RWPE1 (cell line): ENCODE results near the gene LGALS7.
A peak's percentile ranks its signal among the peaks of the same experiment; 100 is the strongest.

Experiments
- CTCF ChIA-PET: fragments of 350-600 bp; sonication (Branson Sonifier 250); formaldehyde crosslinking; extraction: SDS; loops from one replicate; lab custom pipeline; 2021; lab: Yijun Ruan, JAX
- POLR2A ChIA-PET: fragments of 400-600 bp; formaldehyde crosslinking; extraction: SDS; loops from one replicate; lab custom pipeline; 2020; ENCODE audit warnings: antibody characterized with exemption; ENCODE audit not compliant: low non-redundant PET; lab: Yijun Ruan, JAX
- DNase-seq: peaks from one replicate; pipeline ENCODE4 v3.0.0; 2012; ENCODE audit warnings: low spot score
- H3K27ac ChIP-seq: fragments of 450-650 bp; 2 replicates; pipeline ENCODE4 v1.5.1; 2017
- TF ChIP-seq, protein P1 (sequence below): fragments of 450-650 bp; conservative IDR thresholded peaks from 2 replicates; pipeline ENCODE4 v1.5.1; 2017; ENCODE audit warnings: low read depth, mild to moderate bottlenecking

LGALS7 gene

GRCh38 chr19:38741670-38742069 is 31.6 kb downstream of the LGALS7 start:
- TF ChIP-seq, protein P1, sequence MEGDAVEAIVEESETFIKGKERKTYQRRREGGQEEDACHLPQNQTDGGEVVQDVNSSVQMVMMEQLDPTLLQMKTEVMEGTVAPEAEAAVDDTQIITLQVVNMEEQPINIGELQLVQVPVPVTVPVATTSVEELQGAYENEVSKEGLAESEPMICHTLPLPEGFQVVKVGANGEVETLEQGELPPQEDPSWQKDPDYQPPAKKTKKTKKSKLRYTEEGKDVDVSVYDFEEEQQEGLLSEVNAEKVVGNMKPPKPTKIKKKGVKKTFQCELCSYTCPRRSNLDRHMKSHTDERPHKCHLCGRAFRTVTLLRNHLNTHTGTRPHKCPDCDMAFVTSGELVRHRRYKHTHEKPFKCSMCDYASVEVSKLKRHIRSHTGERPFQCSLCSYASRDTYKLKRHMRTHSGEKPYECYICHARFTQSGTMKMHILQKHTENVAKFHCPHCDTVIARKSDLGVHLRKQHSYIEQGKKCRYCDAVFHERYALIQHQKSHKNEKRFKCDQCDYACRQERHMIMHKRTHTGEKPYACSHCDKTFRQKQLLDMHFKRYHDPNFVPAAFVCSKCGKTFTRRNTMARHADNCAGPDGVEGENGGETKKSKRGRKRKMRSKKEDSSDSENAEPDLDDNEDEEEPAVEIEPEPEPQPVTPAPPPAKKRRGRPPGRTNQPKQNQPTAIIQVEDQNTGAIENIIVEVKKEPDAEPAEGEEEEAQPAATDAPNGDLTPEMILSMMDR, result no peak
- CTCF ChIA-PET, result interaction anchor here (0.7 kb wide), 1 partner anchor 663 kb away, joined by 3 read pairs; no protein-coding TSS in a partner anchor
- POLR2A ChIA-PET, result no interaction called here
- no peak for DNase-seq
- no peak overlapping the region for H3K27ac ChIP-seq

DNA sequence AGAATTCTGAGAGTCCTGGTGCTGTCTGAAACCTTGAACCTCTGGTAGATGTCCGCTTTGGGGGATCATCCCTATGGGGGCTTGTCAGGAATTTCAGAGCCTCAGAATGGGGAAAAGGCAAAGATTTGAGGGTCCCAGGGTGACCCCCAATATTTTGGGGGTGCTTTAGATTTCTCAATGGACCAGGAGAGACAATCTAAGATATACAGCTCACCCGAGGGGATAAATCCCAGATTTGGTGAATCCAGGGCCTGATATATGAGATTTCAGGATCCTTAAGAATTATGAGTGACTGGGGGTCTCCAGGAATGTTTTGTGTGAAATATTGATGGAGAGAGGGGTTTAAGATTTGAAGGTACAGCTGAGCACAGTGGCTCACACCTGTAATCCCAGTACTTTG is 32.4 kb downstream of the LGALS7 start:
- peak overlapping the region; percentile 61 for H3K27ac ChIP-seq
- TF ChIP-seq, protein P1, result no peak
- ChIA-PET POLR2A (no interaction called here), CTCF (no interaction called here)
- no peak for DNase-seq

DNA sequence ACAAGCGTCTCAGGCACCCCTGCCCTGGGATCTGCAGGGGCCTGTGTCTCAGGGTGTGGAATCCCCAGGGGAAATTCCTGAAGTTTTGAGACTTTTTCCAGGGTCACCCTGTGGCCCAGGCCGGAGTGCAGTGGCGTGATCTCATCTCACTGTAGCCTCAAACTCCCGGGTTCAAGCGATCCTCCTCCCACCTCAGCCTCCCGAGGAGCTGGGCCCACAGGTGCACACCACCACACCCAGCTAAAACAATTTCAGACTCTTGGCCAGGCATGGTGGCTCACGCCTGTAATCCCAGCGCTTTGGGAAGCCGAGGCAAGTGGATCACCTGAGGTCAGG is 33.1 kb downstream of the LGALS7 start:
- TF ChIP-seq, protein P1, result no peak
- no peak for DNase-seq
- peak overlapping the region; percentile 61 for H3K27ac ChIP-seq
- ChIA-PET CTCF (no interaction called here), POLR2A (no interaction called here)

DNA sequence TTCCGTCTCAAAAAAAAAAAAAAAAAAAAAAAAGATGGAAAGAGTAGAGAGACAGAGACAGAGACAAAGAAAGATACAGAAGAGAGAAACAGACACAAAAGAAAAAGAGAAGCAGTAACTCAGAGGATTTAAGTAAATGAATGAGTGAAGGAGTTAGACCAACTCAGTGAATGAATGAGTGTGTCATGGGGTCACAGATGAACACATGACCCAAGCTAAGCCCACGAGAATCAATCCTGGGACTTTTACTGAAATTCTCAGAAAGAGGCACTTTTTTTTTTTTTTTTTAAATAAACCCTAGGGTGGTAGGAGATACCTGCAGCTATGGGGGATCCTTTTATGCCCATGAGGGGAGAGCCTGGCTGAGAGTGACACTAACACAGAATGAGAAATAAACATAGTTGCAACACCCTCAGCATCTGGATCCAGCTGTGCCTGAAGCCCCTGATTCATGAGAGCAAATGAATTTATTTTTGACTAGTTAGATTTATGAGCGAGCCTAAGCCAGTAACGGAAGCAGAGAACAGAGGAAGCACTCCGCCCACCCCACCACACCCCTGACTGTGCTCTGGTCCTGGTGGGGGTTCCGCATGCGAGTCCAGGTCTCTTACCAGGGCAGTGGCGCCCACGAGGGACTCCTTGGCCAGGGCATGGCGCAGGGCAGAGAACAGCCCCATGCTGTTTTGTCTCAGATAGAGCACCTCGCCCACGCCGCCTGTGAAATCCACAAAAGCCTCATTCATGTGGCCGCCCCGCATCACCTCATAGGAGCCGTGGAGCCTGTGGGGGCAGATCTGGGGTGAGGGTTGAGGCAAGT is 33.7 kb downstream of the LGALS7 start:
- DNase-seq, result no peak
- TF ChIP-seq, protein P1, result no peak
- ChIA-PET POLR2A (no interaction called here), CTCF (no interaction called here)
- H3K27ac ChIP-seq, result peak overlapping the region; percentile 61

DNA sequence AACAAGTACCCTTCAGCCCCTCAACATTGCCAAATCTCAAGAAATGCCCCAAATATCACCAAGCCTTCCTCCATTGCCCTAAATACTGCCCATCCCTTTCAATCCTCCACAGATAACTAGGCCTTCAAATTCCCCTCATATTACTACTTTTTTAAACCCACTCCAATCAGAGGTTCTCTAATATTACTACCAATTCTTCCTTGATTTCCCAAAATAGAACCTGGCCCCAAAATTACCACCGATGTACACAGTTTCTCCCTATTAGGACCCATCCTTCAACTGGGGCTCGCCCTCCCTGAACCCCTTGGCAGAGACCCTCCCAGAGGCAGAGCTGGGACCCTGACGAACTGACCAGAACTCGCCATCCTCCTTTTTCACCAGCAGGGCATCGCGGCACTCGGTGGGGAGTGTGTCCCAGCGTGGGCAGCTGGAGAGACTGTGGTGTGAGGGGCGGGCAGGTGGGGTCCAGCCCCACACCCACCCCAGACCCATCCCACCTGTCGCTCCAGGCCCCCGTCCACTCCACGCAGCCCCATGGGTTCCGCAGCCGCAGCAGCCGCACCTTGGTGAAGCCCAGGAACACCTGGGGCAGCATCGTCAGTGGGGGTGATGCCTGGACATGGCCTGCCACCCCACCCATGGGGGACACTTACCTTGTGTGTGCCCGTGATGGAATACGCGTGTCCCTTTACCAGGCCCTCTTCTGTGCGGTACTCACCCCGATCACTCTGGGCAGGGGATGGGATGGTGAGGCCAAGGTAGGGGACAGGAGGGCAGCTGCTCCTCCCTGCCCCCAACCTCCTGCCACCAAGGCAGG is 35.2 kb downstream of the LGALS7 start:
- H3K27ac ChIP-seq, result no peak overlapping the region
- TF ChIP-seq, protein P1, result no peak
- CTCF ChIA-PET, result no interaction called here

GRCh38 chr19:38737281-38737865 is 35.9 kb downstream of the LGALS7 start:
- H3K27ac ChIP-seq, result no peak overlapping the region
- TF ChIP-seq, protein P1, result no peak
- POLR2A ChIA-PET, result no interaction called here
- DNase-seq, result no peak
- CTCF ChIA-PET, result interaction anchor here (0.6 kb wide), 1 partner anchor 8 kb away, joined by 3 read pairs; no protein-coding TSS in a partner anchor

More for the DNA sequence above, 35.2 kb downstream of the LGALS7 start:
- POLR2A ChIA-PET, result no interaction called here
- DNase-seq, result no peak
